K562 (cell line): ENCODE measurements around the gene INSIG1. TPM values are rescaled to one million over a fixed set of nuclear protein-coding genes. Genes with fewer than 3 reads are reported as not detected.

Source experiments
- ARID4B ChIP-seq: sonication (generic); formaldehyde crosslinking; IDR thresholded peaks from 2 replicates; pipeline ENCODE4 v1.8.0; 2022; ENCODE audit warnings: mild to moderate bottlenecking, missing genetic modification reagents
- DDX20 ChIP-seq: fragments of 450-650 bp; IDR thresholded peaks from 2 replicates; pipeline ENCODE4 v1.6.1; 2016; ENCODE audit warnings: missing genetic modification characterization, low read depth, mild to moderate bottlenecking, missing compliant biosample characterization, moderate library complexity
- FOXP1 ChIP-seq: sonication (generic); formaldehyde crosslinking; IDR thresholded peaks from 2 replicates; pipeline ENCODE4 v1.8.0; 2022; ENCODE audit warnings: mild to moderate bottlenecking, missing genetic modification reagents
- GTF2A2 ChIP-seq: IDR thresholded peaks from 2 replicates; pipeline ENCODE4 v1.6.1; 2016; ENCODE audit warnings: mild to moderate bottlenecking, missing genetic modification characterization, missing compliant biosample characterization
- HNRNPLL ChIP-seq: fragments of 200-400 bp; formaldehyde crosslinking; IDR thresholded peaks from 2 replicates; pipeline ENCODE4 v1.6.1; 2017; ENCODE audit warnings: low read length, low read depth, mild to moderate bottlenecking; ENCODE audit not compliant: poor library complexity, severe bottlenecking
- JUND ChIP-seq, 2 experiments: IDR thresholded peaks; 2 replicates in 1 of 2; 3 replicates in 1 of 2; pipeline ENCODE4 v1.6.1; 2011; ENCODE audit warnings: borderline replicate concordance in 2 of 2, low read depth in 2 of 2, low read length in 2 of 2, improper control_type of control experiment in 1 of 2, missing biosample characterization in 1 of 2, missing genetic modification characterization in 1 of 2, missing genetic modification reagents in 1 of 2
- PML ChIP-seq: IDR thresholded peaks from 2 replicates; pipeline ENCODE4 v1.6.1; 2012; ENCODE audit warnings: low read length, inconsistent platforms
- TRIM28 ChIP-seq: fragments of 450-650 bp; IDR thresholded peaks from 2 replicates; pipeline ENCODE4 v1.6.1; 2017
- ZEB2 ChIP-seq: fragments of 450-650 bp; IDR thresholded peaks from 2 replicates; pipeline ENCODE4 v1.6.1; 2016
- ZNF124 ChIP-seq: sonication (generic); formaldehyde crosslinking; IDR thresholded peaks from 2 replicates; pipeline ENCODE4 v1.8.1; 2022; ENCODE audit warnings: missing genetic modification reagents
- ZNF609 ChIP-seq: sonication (generic); formaldehyde crosslinking; IDR thresholded peaks from 2 replicates; pipeline ENCODE4 v1.8.1; 2023; ENCODE audit warnings: missing genetic modification reagents, mild to moderate bottlenecking, borderline replicate concordance
- ZSCAN29 ChIP-seq: fragments of 450-650 bp; IDR thresholded peaks from 2 replicates; pipeline ENCODE4 v1.6.1; 2017
- polyA plus RNA-seq, 8 experiments: library from polyadenylated mRNA; depleted of rRNA in 4 of 8; stranded (reverse) in 5 of 8; unstranded in 3 of 8; fragments of >200 nt; fragmentation: Nextera tagmentation in 2 of 8; fragmentation: Illumina TruSeq in 1 of 8; extraction: Ambion mirVana in 2 of 8; extraction: Trizol in 1 of 8; gene quantifications; 2 replicates each; pipeline versions ENCODE4 v1.2.1 to v1.2.3, GENCODE V29; 2011 to 2014; ENCODE audit warnings: inconsistent platforms in 1 of 8, missing spikeins in 1 of 8
- total RNA-seq, 7 experiments: library from RNA; depleted of rRNA in 6 of 7; stranded (reverse); fragments of >200 nt in 6 of 7; fragmentation: Illumina TruSeq in 2 of 7; extraction: Trizol in 2 of 7; gene quantifications; 2 replicates each; pipeline versions ENCODE4 v1.2.1 to v1.2.3, GENCODE V29; 2011 to 2021; ENCODE audit warnings: low replicate concordance in 1 of 7

The INSIG1 gene
- total and polyA plus RNA-seq, 9 of the 15 experiments (the other 6 are each of a cell fraction or from before 2014, with no cell fraction given) = 57.1 to 787 (median 238) TPM

- TF ChIP-seq ARID4B (CRISPR knock-in tag) (peak; percentile 34; the same call in 1 of the 2 replicates), HNRNPLL (peak; percentile 11), ZSCAN29 (no peak; the same call in 1 of the 2 replicates), DDX20 (tag) (no peak), TRIM28 (no peak), JUND (IDR thresholded peaks at IDR 0.05; ENCODE audit: borderline replicate concordance, low read depth, low read length) (no peak; the same call in 1 of the 2 replicates), JUND (tag; IDR thresholded peaks at IDR 0.05; ENCODE audit: borderline replicate concordance, low read depth, low read length) (peak; percentile 4; the same call in 1 of the 3 replicates), GTF2A2 (tag) (peak; percentile 67; the same call in 1 of the 2 replicates), FOXP1 (CRISPR knock-in tag) (no peak), PML (peak; percentile 83), ZEB2 (no peak), ZNF124 (CRISPR knock-in tag) (no peak), ZNF609 (CRISPR knock-in tag) (no peak)
Observed at GRCh38 chr7:155297517-155298287, at the start of gene INSIG1 (continued).
